Prostate gland (tissue), 2 donors: ENCODE results near the gene HOXA4.

Experiments used
- POLR2A ChIP-seq: fragments of 450-650 bp; IDR thresholded peaks from one replicate; pipeline ENCODE4 v1.6.1; 2016; ENCODE audit warnings: antibody characterized with exemption, mild to moderate bottlenecking
- POLR2AphosphoS5 ChIP-seq: sonication (generic); formaldehyde crosslinking; IDR thresholded peaks from one replicate; pipeline ENCODE4 v1.6.1; 2017; ENCODE audit warnings: antibody characterized with exemption
- TF ChIP-seq, protein P1 (sequence below), 4 experiments: fragments of 200-600 bp in 2 of 4; fragments of 450-650 bp in 2 of 4; sonication (generic) in 2 of 4; IDR thresholded peaks; 1 replicate in 3 of 4; 2 replicates in 1 of 4; pipeline ENCODE4 v1.5.1; 2016 to 2019; ENCODE audit warnings: antibody characterized with exemption in 4 of 4, mild to moderate bottlenecking in 2 of 4, moderate library complexity in 2 of 4

DNA sequence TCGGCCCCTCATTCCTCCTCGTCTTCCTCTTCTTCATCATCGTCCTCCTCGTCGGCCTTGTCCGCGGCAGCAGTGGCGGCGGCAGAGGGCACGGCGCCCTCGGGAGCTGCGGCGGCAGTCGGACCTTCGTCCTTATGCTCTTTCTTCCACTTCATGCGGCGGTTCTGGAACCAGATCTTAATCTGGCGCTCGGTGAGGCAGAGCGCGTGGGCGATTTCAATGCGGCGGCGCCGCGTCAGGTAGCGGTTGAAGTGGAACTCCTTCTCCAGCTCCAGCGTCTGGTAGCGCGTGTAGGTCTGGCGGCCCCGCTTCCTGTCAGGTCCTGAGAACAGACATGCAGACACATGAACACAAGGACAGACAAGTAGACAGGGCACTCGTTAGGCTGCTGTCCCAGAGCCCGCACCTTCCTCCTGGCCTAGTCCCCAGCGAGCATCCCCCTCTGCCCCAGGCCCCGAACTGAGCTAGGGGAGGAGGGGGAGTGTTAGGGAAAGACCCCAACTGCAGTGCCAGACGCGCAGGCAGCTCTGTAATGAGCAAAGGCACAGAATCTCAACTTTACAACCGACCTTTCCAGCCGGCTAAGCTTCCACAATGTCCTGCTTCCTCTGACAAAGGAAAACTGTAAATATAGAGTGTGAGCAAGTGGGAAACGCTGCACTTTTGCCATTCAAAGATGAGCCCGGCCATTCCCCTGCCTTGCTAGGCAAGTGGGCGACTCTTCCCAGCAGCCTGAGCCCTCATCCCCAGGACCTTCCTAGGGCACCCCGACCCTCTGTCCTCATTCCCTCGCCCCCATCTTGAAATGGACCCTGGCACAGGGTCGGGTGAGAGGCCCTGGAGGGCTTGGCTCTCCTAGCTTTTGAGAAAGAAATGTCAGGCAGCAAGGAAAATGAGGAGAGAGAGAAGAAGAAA is 24.6 kb upstream of the HOXA4 start:
- TF ChIP-seq, protein P1, sequence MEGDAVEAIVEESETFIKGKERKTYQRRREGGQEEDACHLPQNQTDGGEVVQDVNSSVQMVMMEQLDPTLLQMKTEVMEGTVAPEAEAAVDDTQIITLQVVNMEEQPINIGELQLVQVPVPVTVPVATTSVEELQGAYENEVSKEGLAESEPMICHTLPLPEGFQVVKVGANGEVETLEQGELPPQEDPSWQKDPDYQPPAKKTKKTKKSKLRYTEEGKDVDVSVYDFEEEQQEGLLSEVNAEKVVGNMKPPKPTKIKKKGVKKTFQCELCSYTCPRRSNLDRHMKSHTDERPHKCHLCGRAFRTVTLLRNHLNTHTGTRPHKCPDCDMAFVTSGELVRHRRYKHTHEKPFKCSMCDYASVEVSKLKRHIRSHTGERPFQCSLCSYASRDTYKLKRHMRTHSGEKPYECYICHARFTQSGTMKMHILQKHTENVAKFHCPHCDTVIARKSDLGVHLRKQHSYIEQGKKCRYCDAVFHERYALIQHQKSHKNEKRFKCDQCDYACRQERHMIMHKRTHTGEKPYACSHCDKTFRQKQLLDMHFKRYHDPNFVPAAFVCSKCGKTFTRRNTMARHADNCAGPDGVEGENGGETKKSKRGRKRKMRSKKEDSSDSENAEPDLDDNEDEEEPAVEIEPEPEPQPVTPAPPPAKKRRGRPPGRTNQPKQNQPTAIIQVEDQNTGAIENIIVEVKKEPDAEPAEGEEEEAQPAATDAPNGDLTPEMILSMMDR (IDR thresholded peaks at IDR 0.05): no peak
- TF ChIP-seq POLR2AphosphoS5: no peak
- TF ChIP-seq POLR2A: no peak
